ENCODE measurements around the gene ZNF138. TPM values are rescaled to one million over a fixed set of nuclear protein-coding genes. Genes with fewer than 3 reads are reported as not detected.
"Not testable (repeated sequence)": the region's sequence is repeated elsewhere in the genome, so short reads cannot be mapped to it uniquely, and the experiment has no call there.

ZNF138 gene
- total and polyA plus RNA-seq, 2 of the 8 experiments (the other 6 are each of a cell fraction or from before 2014, with no cell fraction given), result 7.5 to 22.6 TPM

- DNase-seq (ENCODE audit: low read depth in 1 of 2, low spot score in 2 of 2); H4K8ac ChIP-seq (ENCODE audit: extremely low read depth, insufficient read depth, low read length); H3K36me3 ChIP-seq (ENCODE audit: control insufficient read depth in 2 of 4, insufficient read depth in 4 of 4, low read length in 3 of 4); H2BK5ac ChIP-seq (ENCODE audit: low read depth, low read length); H3K56ac ChIP-seq (replicated peaks; ENCODE audit: insufficient read length, low read depth, low read length); H3K27ac ChIP-seq (ENCODE audit: low read depth, low read length); H2BK120ac ChIP-seq (replicated peaks; ENCODE audit: low read depth, low read length); H4K5ac ChIP-seq (ENCODE audit: insufficient read length, low read depth, low read length); H3K4me1 ChIP-seq (replicated peaks in 1 of 4; ENCODE audit: control insufficient read depth in 3 of 4, insufficient read depth in 4 of 4, low read length in 3 of 4); H3K79me2 ChIP-seq (ENCODE audit: control insufficient read depth in 1 of 2, insufficient read depth in 2 of 2, low read length in 2 of 2); H3K23me2 ChIP-seq (ENCODE audit: low read depth, low read length); H3K14ac ChIP-seq (ENCODE audit: insufficient read length); H3K9ac ChIP-seq (replicated peaks in 1 of 4; ENCODE audit: extremely low read depth in 1 of 4, low read depth in 3 of 4, low read length in 3 of 4); POLR2A ChIA-PET (ENCODE audit: partially characterized antibody); H3K4me3 ChIP-seq (ENCODE audit: extremely low read depth in 1 of 4, insufficient read depth in 2 of 4, low read depth in 3 of 4, low read length in 4 of 4); H3K23ac ChIP-seq (ENCODE audit: insufficient read length); H3K79me1 ChIP-seq (ENCODE audit: low read depth, low read length); FAIRE-seq; H2BK15ac ChIP-seq (ENCODE audit: low read length); H3K4ac ChIP-seq (replicated peaks; ENCODE audit: insufficient read length, low read depth, low read length); H2AFZ ChIP-seq (ENCODE audit: low read length); CTCF ChIA-PET (ENCODE audit: partially characterized antibody); H3K27me3 ChIP-seq (replicated peaks in 1 of 4; ENCODE audit: control insufficient read depth in 3 of 4, extremely low read depth in 1 of 4, insufficient read depth in 3 of 4, low read length in 3 of 4); H2AK5ac ChIP-seq (ENCODE audit: low read depth, low read length); H3K4me2 ChIP-seq (ENCODE audit: insufficient read depth in 1 of 2, low read depth in 2 of 2, low read length in 2 of 2); H4K91ac ChIP-seq (replicated peaks; ENCODE audit: insufficient read length, low read length); H2BK12ac ChIP-seq (ENCODE audit: low read depth, low read length); H3K18ac ChIP-seq (ENCODE audit: extremely low read depth, low read length); H2BK20ac ChIP-seq (ENCODE audit: low read length); H4K20me1 ChIP-seq (replicated peaks in 1 of 2; ENCODE audit: control insufficient read depth in 1 of 2, insufficient read depth in 2 of 2, low read length in 2 of 2): not testable (repeated sequence)
- WGBS, 2 experiments (ENCODE audit: extremely low coverage in 1 of 2, insufficient coverage in 1 of 2, insufficient read length in 1 of 2, insufficient replicate concordance in 2 of 2, low coverage in 1 of 2, low lambda C conversion rate in 2 of 2, missing lambda C conversion rate in 1 of 2), result 90% methylated on average over 3 of the region's 3 CpGs; no CpG with 5 or more reads in 1 of the 2 experiments
- H3K9me3 ChIP-seq (ENCODE audit: insufficient read depth in 2 of 2, low read depth in 1 of 2, low read length in 1 of 2), result peaks cover 19 to 32% of the 10 kb centered on the region in 2 experiments; a peak in 3 of 4 replicates
These were observed 69.3 kb downstream of the ZNF138 start for GRCh38 chr7:64863530-64863929.
